ENCODE data around the gene C8G.
A peak's percentile ranks its signal among the peaks of the same experiment; 100 is the strongest.

C8G gene

GRCh38 chr9:136968333-136969127, 23.5 kb downstream of the C8G start:
- DNase-seq (ENCODE audit: low read depth in 3 of 3): no peak

- DNase-seq (ENCODE audit: low read depth in 3 of 3): no peak
Observed at GRCh38 chr9:136969150-136969549, 24.1 kb downstream of the C8G start.

- no peak for DNase-seq (ENCODE audit: low read depth in 3 of 3)
Observed at GRCh38 chr9:136969774-136970173, 24.7 kb downstream of the C8G start.

GRCh38 chr9:136970361-136970760, 25.3 kb downstream of the C8G start:
- DNase-seq (ENCODE audit: low read depth in 3 of 3): no peak

GRCh38 chr9:136971746-136972145, 26.7 kb downstream of the C8G start:
- DNase-seq (ENCODE audit: low read depth in 3 of 3): no peak

GRCh38 chr9:136972335-136972734, 27.3 kb downstream of the C8G start:
- no peak for DNase-seq (ENCODE audit: low read depth in 3 of 3)

- DNase-seq (ENCODE audit: low read depth in 3 of 3): no peak
Observed at GRCh38 chr9:136972743-136973142, 27.7 kb downstream of the C8G start.

GRCh38 chr9:136973618-136974617, 28.9 kb downstream of the C8G start:
- DNase-seq (ENCODE audit: low read depth in 3 of 3): no peak

GRCh38 chr9:136974817-136975535, 29.9 kb downstream of the C8G start:
- DNase-seq (ENCODE audit: low read depth in 3 of 3): no peak

GRCh38 chr9:136975644-136976043, 30.6 kb downstream of the C8G start:
- no peak for DNase-seq (ENCODE audit: low read depth in 3 of 3)

GRCh38 chr9:136977223-136977622, 32.2 kb downstream of the C8G start, which contains the start of gene PTGDS:
Gene PTGDS, plus strand, starts transcription at chr9:136977504. Its CDS starts 75 bp downstream, at chr9:136977579.
- no peak for DNase-seq (ENCODE audit: low read depth in 3 of 3)

GRCh38 chr9:136977649-136978072, 32.6 kb downstream of the C8G start:
- DNase-seq (ENCODE audit: low read depth in 3 of 3): no peak

GRCh38 chr9:136978073-136978864, 33.2 kb downstream of the C8G start:
- DNase-seq (ENCODE audit: low read depth in 3 of 3): peak; percentile 40 to 60 (median 47)

GRCh38 chr9:136978865-136979544, 34.0 kb downstream of the C8G start:
- DNase-seq (ENCODE audit: low read depth in 3 of 3): no peak

- no peak for DNase-seq (ENCODE audit: low read depth in 3 of 3)
Observed at GRCh38 chr9:136979769-136980587, 34.9 kb downstream of the C8G start.

- DNase-seq (ENCODE audit: low read depth in 3 of 3): no peak
Observed at GRCh38 chr9:136980669-136981478, 35.8 kb downstream of the C8G start.

- no peak for DNase-seq (ENCODE audit: low read depth in 3 of 3)
Observed at GRCh38 chr9:136981588-136982231, 36.7 kb downstream of the C8G start.
